ENCODE results near the gene ATXN7.
A peak's percentile ranks its signal among the peaks of the same experiment; 100 is the strongest.

GRCh38 chr3:63976161-63976871 lies 112.6 kb downstream of the ATXN7 start:
- no peak for TF ChIP-seq CTCF (IDR thresholded peaks at IDR 0.05)
- TF ChIP-seq POLR2AphosphoS5 (IDR thresholded peaks at IDR 0.05): peak in 2 of 3 donors; percentile 31 to 75
- TF ChIP-seq POLR2A (IDR thresholded peaks at IDR 0.05): no peak
- peak; percentile 22 for TF ChIP-seq EP300 (IDR thresholded peaks at IDR 0.05; ENCODE audit: low read depth)
